HepG2 (cell line): ENCODE measurements around the gene CAMTA1. TPM values are rescaled to one million over a fixed set of nuclear protein-coding genes. Genes with fewer than 3 reads are reported as not detected.
A peak's percentile ranks its signal among the peaks of the same experiment; 100 is the strongest.

Experiments used
- ADNP ChIP-seq: sonication (generic); formaldehyde crosslinking; IDR thresholded peaks from 2 replicates; pipeline ENCODE4 v1.4.0; 2020; ENCODE audit warnings: missing genetic modification reagents
- ARHGAP35 ChIP-seq: sonication (generic); formaldehyde crosslinking; IDR thresholded peaks from 2 replicates; pipeline ENCODE4 v1.9.0; 2022; ENCODE audit warnings: mild to moderate bottlenecking, inconsistent platforms, moderate library complexity, missing genetic modification reagents, borderline replicate concordance
- FOXA3 ChIP-seq: IDR thresholded peaks from 2 replicates; pipeline ENCODE4 v1.6.1; 2016; ENCODE audit warnings: missing genetic modification reagents, missing compliant biosample characterization
- NR2F1 ChIP-seq, 2 experiments: fragments of 450-650 bp in 1 of 2; formaldehyde crosslinking in 1 of 2; IDR thresholded peaks; 2 replicates each; pipeline versions ENCODE4 v1.5.0 to v1.6.1; 2016 to 2020; ENCODE audit warnings: mild to moderate bottlenecking in 1 of 2, missing compliant biosample characterization in 1 of 2, missing genetic modification reagents in 1 of 2, moderate library complexity in 1 of 2
- RAD51 ChIP-seq: fragments of 450-650 bp; IDR thresholded peaks from 2 replicates; pipeline ENCODE4 v1.6.1; 2016; ENCODE audit warnings: borderline replicate concordance
- SALL1 ChIP-seq: sonication (generic); formaldehyde crosslinking; IDR thresholded peaks from 2 replicates; pipeline ENCODE4 v1.8.0; 2022; ENCODE audit warnings: mild to moderate bottlenecking, missing genetic modification reagents
- SETDB1 ChIP-seq: sonication (generic); formaldehyde crosslinking; IDR thresholded peaks from 2 replicates; pipeline ENCODE4 v1.5.1; 2020; ENCODE audit warnings: missing genetic modification reagents, mild to moderate bottlenecking, borderline replicate concordance
- TBP ChIP-seq: sonication (generic); formaldehyde crosslinking; IDR thresholded peaks from 2 replicates; pipeline ENCODE4 v1.5.0; 2020; ENCODE audit warnings: missing genetic modification reagents
- TGIF2 ChIP-seq: IDR thresholded peaks from 2 replicates; pipeline ENCODE4 v1.6.1; 2016; ENCODE audit warnings: control low read depth, missing compliant biosample characterization
- ZFP36 ChIP-seq: fragments of 150-350 bp; IDR thresholded peaks from 2 replicates; pipeline ENCODE4 v1.6.1; 2018; ENCODE audit warnings: borderline replicate concordance, low read length, low read depth; ENCODE audit not compliant: partially characterized antibody
- ZFX ChIP-seq: sonication (generic); formaldehyde crosslinking; IDR thresholded peaks from 2 replicates; pipeline ENCODE4 v1.4.0; 2020; ENCODE audit warnings: mild to moderate bottlenecking, low read depth, missing genetic modification reagents, moderate library complexity
- ZNF10 ChIP-seq: sonication (generic); formaldehyde crosslinking; IDR thresholded peaks from 2 replicates; pipeline ENCODE4 v1.4.0; 2020; ENCODE audit warnings: mild to moderate bottlenecking, low read depth, missing genetic modification reagents, borderline replicate concordance
- ZNF446 ChIP-seq: sonication (generic); formaldehyde crosslinking; IDR thresholded peaks from 2 replicates; pipeline ENCODE4 v1.5.0; 2020; ENCODE audit warnings: mild to moderate bottlenecking, missing genetic modification reagents
- ZNF547 ChIP-seq: sonication (generic); formaldehyde crosslinking; IDR thresholded peaks from 2 replicates; pipeline ENCODE4 v1.5.1; 2020; ENCODE audit warnings: mild to moderate bottlenecking, missing genetic modification reagents
- ZNF772 ChIP-seq: sonication (generic); formaldehyde crosslinking; IDR thresholded peaks from 2 replicates; pipeline ENCODE4 v1.5.0; 2020; ENCODE audit warnings: mild to moderate bottlenecking, missing genetic modification reagents
- polyA plus RNA-seq, 8 experiments: library from polyadenylated mRNA; depleted of rRNA in 3 of 8; stranded (reverse) in 7 of 8; unstranded in 1 of 8; fragments of >200 nt; fragmentation: Illumina TruSeq in 4 of 8; extraction: Trizol in 4 of 8; gene quantifications; 2 replicates each; pipeline versions ENCODE4 v1.2.1 to v1.2.3, GENCODE V29; 2011 to 2016; ENCODE audit warnings: low read depth in 4 of 8, missing spikeins in 1 of 8, mixed read lengths in 1 of 8; ENCODE audit not compliant: insufficient read depth in 1 of 8
- total RNA-seq, 5 experiments: library from RNA; depleted of rRNA; stranded (reverse); fragments of >200 nt; fragmentation: Illumina TruSeq; extraction: Trizol; gene quantifications; 2 replicates each; pipeline ENCODE4 v1.2.3, GENCODE V29; 2016; ENCODE audit warnings: low read depth in 1 of 5
- TF ChIP-seq, protein P1 (sequence below): sonication (generic); formaldehyde crosslinking; IDR thresholded peaks from 2 replicates; pipeline ENCODE4 v1.4.0; 2020; ENCODE audit warnings: missing genetic modification reagents, mild to moderate bottlenecking, borderline replicate concordance
- TF ChIP-seq, protein P2 (sequence below): sonication (generic); formaldehyde crosslinking; IDR thresholded peaks from 2 replicates; pipeline ENCODE4 v1.9.0; 2022; ENCODE audit warnings: low read depth, missing genetic modification reagents
- TF ChIP-seq, protein P3 (sequence below): sonication (generic); formaldehyde crosslinking; IDR thresholded peaks from 2 replicates; pipeline ENCODE4 v1.8.1; 2023; ENCODE audit warnings: mild to moderate bottlenecking, inconsistent platforms, moderate library complexity, missing genetic modification reagents, borderline replicate concordance
- TF ChIP-seq, protein P4 (sequence below): sonication (generic); formaldehyde crosslinking; IDR thresholded peaks from 2 replicates; pipeline ENCODE4 v1.5.0; 2020; ENCODE audit warnings: mild to moderate bottlenecking, missing genetic modification reagents, borderline replicate concordance

The CAMTA1 gene
- total and polyA plus RNA-seq, 2 of the 13 experiments (the other 11 are each of a cell fraction or from before 2014, with no cell fraction given) = 25.0 to 36.4 TPM

DNA sequence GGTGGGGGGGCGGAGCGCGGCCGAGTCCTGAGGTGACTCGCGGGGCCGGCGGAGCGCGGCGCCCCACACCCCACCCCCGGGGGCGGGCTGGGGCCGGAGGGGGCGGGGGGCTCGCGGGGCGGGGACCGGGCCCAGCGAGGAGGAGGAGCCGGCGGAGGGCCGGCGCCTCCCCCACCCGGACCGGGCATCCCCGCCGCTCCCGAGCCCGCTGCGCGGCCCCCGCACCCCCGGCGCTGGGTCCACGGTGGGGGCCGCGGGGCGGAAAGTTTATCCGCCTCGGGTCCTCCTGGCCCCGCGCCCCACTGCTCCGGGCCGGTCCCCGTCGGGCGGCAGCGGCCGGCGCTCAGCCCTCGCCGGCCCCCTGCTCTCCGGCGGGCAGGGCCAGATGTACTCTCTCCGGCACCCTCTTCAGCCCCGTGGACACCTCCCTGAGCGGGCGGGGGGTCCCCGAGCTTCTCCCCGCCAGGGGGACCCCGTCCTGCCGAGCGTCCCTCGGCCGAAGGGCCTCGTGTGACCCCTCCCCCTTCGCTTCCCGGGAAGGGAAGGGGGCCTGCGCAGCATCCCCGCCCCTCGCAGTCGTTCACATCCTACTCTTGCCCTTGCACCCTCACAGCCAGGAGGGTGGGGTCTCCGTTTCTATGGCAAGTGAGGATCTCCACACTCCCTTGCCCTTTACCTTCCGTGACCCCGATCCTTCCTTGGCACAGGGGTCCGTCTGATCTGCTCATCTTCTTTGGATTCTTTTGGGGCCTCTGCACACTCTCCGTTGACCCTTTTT lies 663 bp downstream of the CAMTA1 start (continued):
- TF ChIP-seq, protein P1, sequence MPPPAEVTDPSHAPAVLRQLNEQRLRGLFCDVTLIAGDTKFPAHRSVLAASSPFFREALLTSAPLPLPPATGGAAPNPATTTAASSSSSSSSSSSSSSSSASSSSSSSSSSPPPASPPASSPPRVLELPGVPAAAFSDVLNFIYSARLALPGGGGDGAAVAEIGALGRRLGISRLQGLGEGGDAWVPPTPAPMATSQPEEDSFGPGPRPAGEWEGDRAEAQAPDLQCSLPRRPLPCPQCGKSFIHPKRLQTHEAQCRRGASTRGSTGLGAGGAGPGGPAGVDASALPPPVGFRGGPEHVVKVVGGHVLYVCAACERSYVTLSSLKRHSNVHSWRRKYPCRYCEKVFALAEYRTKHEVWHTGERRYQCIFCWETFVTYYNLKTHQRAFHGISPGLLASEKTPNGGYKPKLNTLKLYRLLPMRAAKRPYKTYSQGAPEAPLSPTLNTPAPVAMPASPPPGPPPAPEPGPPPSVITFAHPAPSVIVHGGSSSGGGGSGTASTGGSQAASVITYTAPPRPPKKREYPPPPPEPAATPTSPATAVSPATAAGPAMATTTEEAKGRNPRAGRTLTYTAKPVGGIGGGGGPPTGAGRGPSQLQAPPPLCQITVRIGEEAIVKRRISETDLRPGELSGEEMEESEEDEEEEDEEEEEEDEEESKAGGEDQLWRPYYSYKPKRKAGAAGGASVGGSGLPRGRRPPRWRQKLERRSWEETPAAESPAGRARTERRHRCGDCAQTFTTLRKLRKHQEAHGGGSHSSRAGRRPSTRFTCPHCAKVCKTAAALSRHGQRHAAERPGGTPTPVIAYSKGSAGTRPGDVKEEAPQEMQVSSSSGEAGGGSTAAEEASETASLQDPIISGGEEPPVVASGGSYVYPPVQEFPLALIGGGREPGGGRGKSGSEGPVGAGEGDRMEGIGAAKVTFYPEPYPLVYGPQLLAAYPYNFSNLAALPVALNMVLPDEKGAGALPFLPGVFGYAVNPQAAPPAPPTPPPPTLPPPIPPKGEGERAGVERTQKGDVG (CRISPR knock-in tag) = no peak
- TF ChIP-seq SETDB1 (CRISPR knock-in tag) (no peak), ZNF547 (CRISPR knock-in tag) (no peak), FOXA3 (no peak), NR2F1 (CRISPR knock-in tag; IDR thresholded peaks at IDR 0.05) (no peak), ZNF446 (CRISPR knock-in tag) (0 out of 2 replicates have a peak, but pooled peaks have one; percentile 48), RAD51 (no peak), ZNF10 (CRISPR knock-in tag) (no peak), ZFX (no peak), TGIF2 (CRISPR knock-in tag) (no peak), ZNF772 (CRISPR knock-in tag) (no peak), ZFP36 (no peak), TBP (no peak), ARHGAP35 (no peak), ADNP (CRISPR knock-in tag) (no peak), SALL1 (CRISPR knock-in tag) (peak; percentile 42; the same call in 1 of the 2 replicates)
- TF ChIP-seq, protein P2, sequence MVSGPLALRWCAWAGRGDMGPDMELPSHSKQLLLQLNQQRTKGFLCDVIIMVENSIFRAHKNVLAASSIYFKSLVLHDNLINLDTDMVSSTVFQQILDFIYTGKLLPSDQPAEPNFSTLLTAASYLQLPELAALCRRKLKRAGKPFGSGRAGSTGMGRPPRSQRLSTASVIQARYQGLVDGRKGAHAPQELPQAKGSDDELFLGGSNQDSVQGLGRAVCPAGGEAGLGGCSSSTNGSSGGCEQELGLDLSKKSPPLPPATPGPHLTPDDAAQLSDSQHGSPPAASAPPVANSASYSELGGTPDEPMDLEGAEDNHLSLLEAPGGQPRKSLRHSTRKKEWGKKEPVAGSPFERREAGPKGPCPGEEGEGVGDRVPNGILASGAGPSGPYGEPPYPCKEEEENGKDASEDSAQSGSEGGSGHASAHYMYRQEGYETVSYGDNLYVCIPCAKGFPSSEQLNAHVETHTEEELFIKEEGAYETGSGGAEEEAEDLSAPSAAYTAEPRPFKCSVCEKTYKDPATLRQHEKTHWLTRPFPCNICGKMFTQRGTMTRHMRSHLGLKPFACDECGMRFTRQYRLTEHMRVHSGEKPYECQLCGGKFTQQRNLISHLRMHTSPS (CRISPR knock-in tag) = no peak
- TF ChIP-seq, protein P3, sequence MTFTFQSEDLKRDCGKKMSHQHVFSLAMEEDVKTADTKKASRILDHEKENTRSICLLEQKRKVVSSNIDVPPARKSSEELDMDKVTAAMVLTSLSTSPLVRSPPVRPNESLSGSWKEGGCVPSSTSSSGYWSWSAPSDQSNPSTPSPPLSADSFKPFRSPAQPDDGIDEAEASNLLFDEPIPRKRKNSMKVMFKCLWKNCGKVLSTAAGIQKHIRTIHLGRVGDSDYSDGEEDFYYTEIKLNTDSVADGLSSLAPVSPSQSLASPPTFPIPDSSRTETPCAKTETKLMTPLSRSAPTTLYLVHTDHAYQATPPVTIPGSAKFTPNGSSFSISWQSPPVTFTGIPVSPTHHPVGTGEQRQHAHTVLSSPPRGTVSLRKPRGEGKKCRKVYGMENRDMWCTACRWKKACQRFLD (CRISPR knock-in tag) = no peak
- TF ChIP-seq, protein P4, sequence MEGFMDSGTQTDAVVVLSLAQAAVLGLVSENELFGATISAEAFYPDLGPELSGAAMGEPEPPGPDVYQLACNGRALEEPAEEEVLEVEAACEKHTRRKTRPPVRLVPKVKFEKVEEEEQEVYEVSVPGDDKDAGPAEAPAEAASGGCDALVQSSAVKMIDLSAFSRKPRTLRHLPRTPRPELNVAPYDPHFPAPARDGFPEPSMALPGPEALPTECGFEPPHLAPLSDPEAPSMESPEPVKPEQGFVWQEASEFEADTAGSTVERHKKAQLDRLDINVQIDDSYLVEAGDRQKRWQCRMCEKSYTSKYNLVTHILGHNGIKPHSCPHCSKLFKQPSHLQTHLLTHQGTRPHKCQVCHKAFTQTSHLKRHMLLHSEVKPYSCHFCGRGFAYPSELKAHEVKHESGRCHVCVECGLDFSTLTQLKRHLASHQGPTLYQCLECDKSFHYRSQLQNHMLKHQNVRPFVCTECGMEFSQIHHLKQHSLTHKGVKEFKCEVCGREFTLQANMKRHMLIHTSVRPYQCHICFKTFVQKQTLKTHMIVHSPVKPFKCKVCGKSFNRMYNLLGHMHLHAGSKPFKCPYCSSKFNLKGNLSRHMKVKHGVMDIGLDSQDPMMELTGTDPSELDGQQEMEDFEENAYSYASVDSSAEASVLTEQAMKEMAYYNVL (CRISPR knock-in tag) = no peak
